GM23338 (cell line): Measurements from ENCODE around the gene ABHD10. TPM values are rescaled to one million over a fixed set of nuclear protein-coding genes. Genes with fewer than 3 reads are reported as not detected.

Experiments
- ATAC-seq: fragments of 200-7000 bp; cut with Tn5 transposase; 3 replicates; pipeline ENCODE4 v1.9.1; 2020
- DNase-seq: peaks from one replicate; pipeline ENCODE4 v3.0.0-alpha.2; 2015; ENCODE audit warnings: low spot score
- H2AFZ ChIP-seq: fragments of 200-600 bp; sonication (generic); 2 replicates; pipeline ENCODE4 v1.8.0; 2016; ENCODE audit warnings: antibody characterized with exemption, mild to moderate bottlenecking, moderate library complexity
- H3F3A ChIP-seq: fragments of 200-600 bp; sonication (generic); replicated peaks from 2 replicates; pipeline ENCODE4 v1.8.0; 2017; ENCODE audit warnings: antibody characterized with exemption, mixed run types, low read depth
- H3K27ac ChIP-seq: fragments of 200-600 bp; sonication (generic); 2 replicates; pipeline ENCODE4 v1.6.1; 2016; ENCODE audit warnings: low read depth
- H3K27me3 ChIP-seq: fragments of 200-600 bp; sonication (generic); 2 replicates; pipeline ENCODE4 v1.8.0; 2016; ENCODE audit warnings: mild to moderate bottlenecking, mixed run types, moderate library complexity; ENCODE audit not compliant: insufficient read depth
- H3K36me3 ChIP-seq: fragments of 200-600 bp; sonication (generic); 2 replicates; pipeline ENCODE4 v1.8.0; 2016; ENCODE audit warnings: mild to moderate bottlenecking; ENCODE audit not compliant: insufficient read depth
- H3K4me1 ChIP-seq: fragments of 200-600 bp; sonication (generic); 2 replicates; pipeline ENCODE4 v1.8.0; 2016; ENCODE audit warnings: mild to moderate bottlenecking, moderate library complexity; ENCODE audit not compliant: insufficient read depth
- H3K4me2 ChIP-seq: fragments of 200-600 bp; sonication (generic); 2 replicates; pipeline ENCODE4 v1.7.1; 2017; ENCODE audit warnings: mixed run types
- H3K4me3 ChIP-seq: fragments of 200-600 bp; sonication (generic); 2 replicates; pipeline ENCODE4 v1.6.1; 2016; ENCODE audit warnings: mixed run types
- H3K79me2 ChIP-seq: fragments of 200-600 bp; sonication (generic); replicated peaks from 2 replicates; pipeline ENCODE4 v1.8.0; 2017; ENCODE audit warnings: mild to moderate bottlenecking; ENCODE audit not compliant: insufficient read depth
- H3K9me2 ChIP-seq: fragments of 200-600 bp; sonication (generic); 2 replicates; pipeline ENCODE4 v1.8.0; 2017; ENCODE audit not compliant: insufficient read depth
- H4K20me1 ChIP-seq: fragments of 200-600 bp; sonication (generic); replicated peaks from 2 replicates; pipeline ENCODE4 v1.8.0; 2017; ENCODE audit warnings: mild to moderate bottlenecking; ENCODE audit not compliant: insufficient read depth
- H3K27ac Mint-ChIP-seq: 2 replicates; pipeline ENCODE4 v1.8.0; 2020; ENCODE audit warnings: inconsistent platforms, mild to moderate bottlenecking, moderate library complexity, mixed read lengths
- H3K27me3 Mint-ChIP-seq: 3 replicates; pipeline ENCODE4 v1.8.0; 2022; ENCODE audit warnings: low read depth, mild to moderate bottlenecking, moderate library complexity, mixed read lengths, inconsistent platforms; ENCODE audit not compliant: insufficient read depth, poor library complexity
- H3K36me3 Mint-ChIP-seq: 3 replicates; pipeline ENCODE4 v1.8.0; 2021; ENCODE audit warnings: low read depth, mild to moderate bottlenecking, inconsistent platforms, moderate library complexity, mixed read lengths
- H3K4me1 Mint-ChIP-seq: 3 replicates; pipeline ENCODE4 v1.8.0; 2020; ENCODE audit warnings: mild to moderate bottlenecking, inconsistent platforms, mixed read lengths
- H3K4me3 Mint-ChIP-seq: 3 replicates; pipeline ENCODE4 v1.8.0; 2021; ENCODE audit warnings: moderate library complexity, mild to moderate bottlenecking, inconsistent platforms, mixed read lengths
- H3K9me3 Mint-ChIP-seq: 3 replicates; pipeline ENCODE4 v1.8.0; 2020; ENCODE audit warnings: moderate library complexity, mild to moderate bottlenecking, inconsistent platforms, mixed read lengths
- EZH2 ChIP-seq: fragments of 200-600 bp; sonication (generic); IDR thresholded peaks from one replicate; pipeline ENCODE4 v1.8.0; 2017; ENCODE audit warnings: antibody characterized with exemption, mild to moderate bottlenecking, low read depth; ENCODE audit not compliant: unreplicated experiment
- JUNB ChIP-seq: IDR thresholded peaks from one replicate; pipeline ENCODE4 v1.6.1; 2016; ENCODE audit warnings: antibody characterized with exemption; ENCODE audit not compliant: unreplicated experiment
- ZNF462 ChIP-seq: fragments of 250-450 bp; sonication (Bioruptor Pico); IDR thresholded peaks from 2 replicates; pipeline ENCODE4 v1.5.0; 2020; ENCODE audit warnings: mild to moderate bottlenecking, moderate library complexity
- polyA plus RNA-seq: library from polyadenylated mRNA; unstranded; fragments of >200 nt; fragmentation: Nextera tagmentation; extraction: Ambion mirVana; gene quantifications from 2 replicates; pipeline ENCODE4 v1.2.1, GENCODE V29; 2016
- total RNA-seq: library from RNA; depleted of rRNA; stranded (reverse); fragments of >200 nt; shearing (Covaris generic); gene quantifications from 2 replicates; pipeline ENCODE4 v1.2.3, GENCODE V29; 2014

ABHD10 gene
- total and polyA plus RNA-seq, 2 experiments from 2014 or later: 16.9 to 28.0 TPM

GRCh38 chr3:112003321-112004080, 24.7 kb downstream of the ABHD10 start (continued):
- no peak for TF ChIP-seq ZNF462 (CRISPR knock-in tag)

- H3K27me3 Mint-ChIP-seq: peaks cover 21% of the 10 kb centered on the region
- Histone ChIP-seq H3K36me3 (peaks cover 5% of the 10 kb centered on the region; the same call in 1 of the 2 replicates), H3K79me2 (no peaks in the 10 kb centered on the region), H3K27ac (no peak overlapping the region), H2AFZ (no peak overlapping the region), H3K9me2 (no peaks in the 10 kb centered on the region), H3F3A (no peaks in the 10 kb centered on the region), H3K27me3 (peaks cover 7% of the 10 kb centered on the region), H4K20me1 (no peaks in the 10 kb centered on the region; the same call in 1 of the 2 replicates), H3K4me2 (no peak overlapping the region), H3K4me3 (no peak overlapping the region), H3K4me1 (peaks cover 18% of the 10 kb centered on the region)
- no peak for TF ChIP-seq JUNB
- no peak for TF ChIP-seq EZH2
- H3K4me3 Mint-ChIP-seq: no peak overlapping the region
- peaks cover 18% of the 10 kb centered on the region; the same call in 2 of the 3 replicates for H3K36me3 Mint-ChIP-seq
- no peak for ATAC-seq
- DNase-seq: no peak
- no peaks in the 10 kb centered on the region for H3K9me3 Mint-ChIP-seq
- peaks cover 20% of the 10 kb centered on the region for H3K4me1 Mint-ChIP-seq
- no peak overlapping the region for H3K27ac Mint-ChIP-seq
These were observed 25.4 kb downstream of the ABHD10 start for GRCh38 chr3:112004187-112004586.
